Endothelial cell of umbilical vein (primary cell): Measurements from ENCODE around the gene SRRM2.

ENCODE experiments used
- CTCF ChIP-seq, 2 donors: IDR thresholded peaks; 1 replicate in 1 of 2; 2 replicates in 1 of 2; pipeline ENCODE4 v1.5.1; 2011; ENCODE audit warnings: low read length in 2 of 2, mild to moderate bottlenecking in 2 of 2, moderate library complexity in 2 of 2, control low read depth in 1 of 2, inconsistent platforms in 1 of 2, low read depth in 1 of 2; ENCODE audit not compliant: insufficient read depth in 1 of 2; ENCODE audit errors: extremely low read depth in 1 of 2
- FOS ChIP-seq: IDR thresholded peaks from 2 replicates; pipeline ENCODE4 v1.6.1; 2011; ENCODE audit warnings: mild to moderate bottlenecking, low read length, moderate library complexity, borderline replicate concordance; ENCODE audit not compliant: insufficient read depth
- GATA2 ChIP-seq: IDR thresholded peaks from 2 replicates; pipeline ENCODE4 v1.7.0; 2011; ENCODE audit warnings: low read depth, mild to moderate bottlenecking, moderate library complexity, mixed read lengths, low read length; ENCODE audit not compliant: insufficient read length, insufficient read depth
- JUN ChIP-seq: IDR thresholded peaks from 2 replicates; pipeline ENCODE4 v1.6.1; 2011; ENCODE audit warnings: borderline replicate concordance, low read depth; ENCODE audit not compliant: insufficient read length, insufficient read depth
- POLR2AphosphoS5 ChIP-seq: IDR thresholded peaks from 2 replicates; pipeline ENCODE4 v1.6.1; 2012; ENCODE audit warnings: low read depth, mild to moderate bottlenecking, control low read depth, low read length, moderate library complexity; ENCODE audit not compliant: insufficient read depth

GRCh38 chr16:2740476-2740875, 12.0 kb upstream of the SRRM2 start:
- TF ChIP-seq CTCF (IDR thresholded peaks at IDR 0.05; ENCODE audit: extremely low read depth in 1 of 2, insufficient read depth in 1 of 2, low read depth in 1 of 2, low read length in 2 of 2), result no peak
- TF ChIP-seq POLR2AphosphoS5, result no peak
- TF ChIP-seq JUN, result no peak
- TF ChIP-seq FOS, result no peak
- TF ChIP-seq GATA2, result no peak
